ENCODE results near the gene SYNGR2.

DNA sequence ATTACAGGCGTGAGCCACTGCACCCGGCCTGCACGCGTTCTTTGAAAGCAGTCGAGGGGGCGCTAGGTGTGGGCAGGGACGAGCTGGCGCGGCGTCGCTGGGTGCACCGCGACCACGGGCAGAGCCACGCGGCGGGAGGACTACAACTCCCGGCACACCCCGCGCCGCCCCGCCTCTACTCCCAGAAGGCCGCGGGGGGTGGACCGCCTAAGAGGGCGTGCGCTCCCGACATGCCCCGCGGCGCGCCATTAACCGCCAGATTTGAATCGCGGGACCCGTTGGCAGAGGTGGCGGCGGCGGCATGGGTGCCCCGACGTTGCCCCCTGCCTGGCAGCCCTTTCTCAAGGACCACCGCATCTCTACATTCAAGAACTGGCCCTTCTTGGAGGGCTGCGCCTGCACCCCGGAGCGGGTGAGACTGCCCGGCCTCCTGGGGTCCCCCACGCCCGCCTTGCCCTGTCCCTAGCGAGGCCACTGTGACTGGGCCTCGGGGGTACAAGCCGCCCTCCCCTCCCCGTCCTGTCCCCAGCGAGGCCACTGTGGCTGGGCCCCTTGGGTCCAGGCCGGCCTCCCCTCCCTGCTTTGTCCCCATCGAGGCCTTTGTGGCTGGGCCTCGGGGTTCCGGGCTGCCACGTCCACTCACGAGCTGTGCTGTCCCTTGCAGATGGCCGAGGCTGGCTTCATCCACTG is 45.8 kb downstream of the SYNGR2 start, which contains the start of gene BIRC5:
- TF ChIP-seq EZH2 (IDR thresholded peaks at IDR 0.05) (no peak), POLR2AphosphoS5 (IDR thresholded peaks at IDR 0.05; ENCODE audit: borderline replicate concordance, low read depth, low read length) (peak; percentile 87), FOXP2 (optimal IDR thresholded peaks at IDR 0.05; ENCODE audit: control extremely low read depth, extremely low read length, insufficient read depth) (no peak)
